WTC11 (cell line): ENCODE data around the gene ZWINT.

Source experiments
- CTCF ChIP-seq: fragments of 200-600 bp; IDR thresholded peaks from 2 replicates; pipeline ENCODE4 v1.8.0; 2022; ENCODE audit warnings: antibody characterized with exemption
- EMX1 ChIP-seq: fragments of 250-450 bp; sonication (Bioruptor Pico); IDR thresholded peaks from 2 replicates; pipeline ENCODE4 v1.8.0; 2021; ENCODE audit warnings: mild to moderate bottlenecking
- FOXK1 ChIP-seq: sonication (generic); formaldehyde crosslinking; IDR thresholded peaks from 2 replicates; pipeline ENCODE4 v1.8.0; 2022; ENCODE audit warnings: mild to moderate bottlenecking, moderate library complexity, missing genetic modification reagents
- GABPB1 ChIP-seq: sonication (generic); formaldehyde crosslinking; IDR thresholded peaks from 2 replicates; pipeline ENCODE4 v1.8.1; 2023; ENCODE audit warnings: mild to moderate bottlenecking, missing genetic modification reagents
- NR2C2 ChIP-seq: sonication (generic); formaldehyde crosslinking; IDR thresholded peaks from 2 replicates; pipeline ENCODE4 v1.8.0; 2022; ENCODE audit warnings: mild to moderate bottlenecking, missing genetic modification reagents
- SP1 ChIP-seq: sonication (generic); formaldehyde crosslinking; conservative IDR thresholded peaks from 2 replicates; pipeline ENCODE4 v1.8.1; 2022; ENCODE audit warnings: missing genetic modification reagents
- ZNF416 ChIP-seq: fragments of 250-450 bp; sonication (Bioruptor Pico); IDR thresholded peaks from 2 replicates; pipeline ENCODE4 v1.9.0; 2021; ENCODE audit warnings: mild to moderate bottlenecking, inconsistent platforms
- TF ChIP-seq, protein P1 (sequence below): sonication (generic); formaldehyde crosslinking; IDR thresholded peaks from 2 replicates; pipeline ENCODE4 v1.8.1; 2022; ENCODE audit warnings: mild to moderate bottlenecking, missing genetic modification reagents, moderate library complexity, borderline replicate concordance
- TF ChIP-seq, protein P2 (sequence below): sonication (generic); formaldehyde crosslinking; IDR thresholded peaks from 2 replicates; pipeline ENCODE4 v1.8.1; 2023; ENCODE audit warnings: mild to moderate bottlenecking, missing genetic modification reagents
- TF ChIP-seq, protein P3 (sequence below): sonication (generic); formaldehyde crosslinking; IDR thresholded peaks from 2 replicates; pipeline ENCODE4 v1.8.0; 2023; ENCODE audit warnings: missing genetic modification reagents
- TF ChIP-seq, protein P4 (sequence below): sonication (generic); formaldehyde crosslinking; IDR thresholded peaks from 2 replicates; pipeline ENCODE4 v1.8.1; 2023; ENCODE audit warnings: mild to moderate bottlenecking, missing genetic modification reagents, moderate library complexity
- TF ChIP-seq, protein P5 (sequence below): sonication (generic); formaldehyde crosslinking; IDR thresholded peaks from 2 replicates; pipeline ENCODE4 v1.8.0; 2022; ENCODE audit warnings: mild to moderate bottlenecking, missing genetic modification reagents

DNA sequence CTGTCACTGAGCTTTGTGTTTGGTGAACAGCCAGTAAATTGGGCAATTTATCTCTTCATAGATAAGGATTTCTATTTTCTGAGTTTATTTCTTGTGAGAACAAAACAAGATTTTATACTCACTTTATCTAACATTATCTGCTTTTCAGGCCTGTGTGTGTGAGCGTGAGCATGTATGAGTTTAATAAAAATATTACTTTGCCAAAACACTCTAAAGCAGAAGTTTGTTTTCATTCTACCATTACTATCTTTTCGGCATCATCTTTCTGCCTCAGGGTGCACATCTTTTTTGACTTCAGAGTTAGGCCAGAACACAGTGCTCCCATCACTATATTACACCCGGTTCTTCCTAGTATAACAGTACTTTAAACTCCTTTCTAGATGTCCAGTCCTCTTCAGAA is 13.0 kb downstream of the ZWINT start:
- TF ChIP-seq, protein P1, sequence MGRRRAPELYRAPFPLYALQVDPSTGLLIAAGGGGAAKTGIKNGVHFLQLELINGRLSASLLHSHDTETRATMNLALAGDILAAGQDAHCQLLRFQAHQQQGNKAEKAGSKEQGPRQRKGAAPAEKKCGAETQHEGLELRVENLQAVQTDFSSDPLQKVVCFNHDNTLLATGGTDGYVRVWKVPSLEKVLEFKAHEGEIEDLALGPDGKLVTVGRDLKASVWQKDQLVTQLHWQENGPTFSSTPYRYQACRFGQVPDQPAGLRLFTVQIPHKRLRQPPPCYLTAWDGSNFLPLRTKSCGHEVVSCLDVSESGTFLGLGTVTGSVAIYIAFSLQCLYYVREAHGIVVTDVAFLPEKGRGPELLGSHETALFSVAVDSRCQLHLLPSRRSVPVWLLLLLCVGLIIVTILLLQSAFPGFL (CRISPR knock-in tag), result no peak
- TF ChIP-seq CTCF (no peak), FOXK1 (CRISPR knock-in tag) (no peak), EMX1 (CRISPR knock-in tag) (no peak), ZNF416 (CRISPR knock-in tag) (no peak), SP1 (CRISPR knock-in tag) (no peak), NR2C2 (no peak), GABPB1 (CRISPR knock-in tag) (no peak)
- TF ChIP-seq, protein P2, sequence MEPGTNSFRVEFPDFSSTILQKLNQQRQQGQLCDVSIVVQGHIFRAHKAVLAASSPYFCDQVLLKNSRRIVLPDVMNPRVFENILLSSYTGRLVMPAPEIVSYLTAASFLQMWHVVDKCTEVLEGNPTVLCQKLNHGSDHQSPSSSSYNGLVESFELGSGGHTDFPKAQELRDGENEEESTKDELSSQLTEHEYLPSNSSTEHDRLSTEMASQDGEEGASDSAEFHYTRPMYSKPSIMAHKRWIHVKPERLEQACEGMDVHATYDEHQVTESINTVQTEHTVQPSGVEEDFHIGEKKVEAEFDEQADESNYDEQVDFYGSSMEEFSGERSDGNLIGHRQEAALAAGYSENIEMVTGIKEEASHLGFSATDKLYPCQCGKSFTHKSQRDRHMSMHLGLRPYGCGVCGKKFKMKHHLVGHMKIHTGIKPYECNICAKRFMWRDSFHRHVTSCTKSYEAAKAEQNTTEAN, result no peak
- TF ChIP-seq, protein P3, sequence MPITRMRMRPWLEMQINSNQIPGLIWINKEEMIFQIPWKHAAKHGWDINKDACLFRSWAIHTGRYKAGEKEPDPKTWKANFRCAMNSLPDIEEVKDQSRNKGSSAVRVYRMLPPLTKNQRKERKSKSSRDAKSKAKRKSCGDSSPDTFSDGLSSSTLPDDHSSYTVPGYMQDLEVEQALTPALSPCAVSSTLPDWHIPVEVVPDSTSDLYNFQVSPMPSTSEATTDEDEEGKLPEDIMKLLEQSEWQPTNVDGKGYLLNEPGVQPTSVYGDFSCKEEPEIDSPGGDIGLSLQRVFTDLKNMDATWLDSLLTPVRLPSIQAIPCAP (CRISPR knock-in tag), result no peak
- TF ChIP-seq, protein P4, sequence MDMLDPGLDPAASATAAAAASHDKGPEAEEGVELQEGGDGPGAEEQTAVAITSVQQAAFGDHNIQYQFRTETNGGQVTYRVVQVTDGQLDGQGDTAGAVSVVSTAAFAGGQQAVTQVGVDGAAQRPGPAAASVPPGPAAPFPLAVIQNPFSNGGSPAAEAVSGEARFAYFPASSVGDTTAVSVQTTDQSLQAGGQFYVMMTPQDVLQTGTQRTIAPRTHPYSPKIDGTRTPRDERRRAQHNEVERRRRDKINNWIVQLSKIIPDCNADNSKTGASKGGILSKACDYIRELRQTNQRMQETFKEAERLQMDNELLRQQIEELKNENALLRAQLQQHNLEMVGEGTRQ, result no peak
- TF ChIP-seq, protein P5, sequence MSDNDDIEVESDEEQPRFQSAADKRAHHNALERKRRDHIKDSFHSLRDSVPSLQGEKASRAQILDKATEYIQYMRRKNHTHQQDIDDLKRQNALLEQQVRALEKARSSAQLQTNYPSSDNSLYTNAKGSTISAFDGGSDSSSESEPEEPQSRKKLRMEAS, result no peak
